Amniotic epithelial cell (primary cell): ENCODE results near the gene DNAJB1.
A peak's percentile ranks its signal among the peaks of the same experiment; 100 is the strongest.
"Not testable (repeated sequence)": the region's sequence is repeated elsewhere in the genome, so short reads cannot be mapped to it uniquely, and the experiment has no call there.

Source experiments
- DNase-seq: peaks from one replicate; pipeline ENCODE4 v3.0.0-alpha.2; 2010; ENCODE audit warnings: low read depth

The DNAJB1 gene

DNA sequence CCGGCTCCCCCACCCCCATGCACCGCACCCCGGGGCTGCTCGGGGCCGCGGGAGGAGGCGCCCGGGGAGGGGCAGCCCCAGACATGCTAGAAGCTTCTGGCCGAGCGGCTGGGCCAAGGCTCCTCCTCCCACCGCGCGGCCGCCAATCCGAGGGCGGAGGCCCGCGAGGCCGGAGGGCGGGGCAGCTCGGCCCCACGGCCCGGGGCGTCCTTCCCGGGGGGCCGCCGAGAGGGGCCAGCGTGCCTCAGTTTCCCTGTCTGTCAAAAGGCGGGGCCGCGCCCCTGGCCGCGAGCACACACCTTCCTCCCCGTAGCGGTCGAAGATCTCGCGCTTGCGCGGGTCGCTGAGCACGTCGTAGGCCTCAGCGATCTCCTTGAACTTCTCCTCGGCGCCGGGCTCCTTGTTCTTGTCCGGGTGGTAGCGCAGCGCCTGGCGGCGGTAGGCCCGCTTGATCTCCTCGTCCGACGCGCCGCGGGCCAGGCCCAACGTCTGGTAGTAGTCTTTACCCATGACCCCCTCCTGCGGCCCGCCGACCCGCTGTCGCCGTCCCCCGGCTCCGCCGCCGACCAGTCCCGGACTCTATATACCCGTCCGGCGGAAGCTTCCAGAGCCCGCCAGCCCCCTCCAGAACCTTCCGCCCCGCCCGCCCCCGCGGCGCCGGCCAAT lies at the start of gene DNAJB1:
Gene DNAJB1, minus strand, starts transcription at position 558 of the 666 bp plus-strand sequence. Its CDS starts 48 bp downstream, at position 510.
- DNase-seq = peak; percentile 67

DNA sequence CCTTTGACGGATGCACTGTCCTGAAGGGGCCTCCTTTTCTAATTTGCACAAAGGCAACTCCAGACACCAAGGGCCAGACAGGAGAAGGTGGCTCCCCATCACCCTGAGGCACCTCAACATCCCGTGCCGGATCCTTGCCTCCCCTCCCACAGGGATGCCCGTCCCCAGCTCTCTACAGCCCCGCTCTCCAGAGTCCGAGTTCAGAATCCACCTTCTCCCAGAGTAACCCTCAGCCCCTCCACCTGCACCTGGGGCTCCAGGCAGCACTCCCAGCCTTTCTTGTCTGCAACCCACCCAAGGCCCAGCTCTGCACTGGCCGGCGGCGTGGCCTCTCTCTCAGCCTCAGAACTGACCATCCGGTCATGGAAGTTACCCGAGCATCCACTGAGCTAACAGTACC lies 48.9 kb upstream of the DNAJB1 start:
- no peak for DNase-seq

DNA sequence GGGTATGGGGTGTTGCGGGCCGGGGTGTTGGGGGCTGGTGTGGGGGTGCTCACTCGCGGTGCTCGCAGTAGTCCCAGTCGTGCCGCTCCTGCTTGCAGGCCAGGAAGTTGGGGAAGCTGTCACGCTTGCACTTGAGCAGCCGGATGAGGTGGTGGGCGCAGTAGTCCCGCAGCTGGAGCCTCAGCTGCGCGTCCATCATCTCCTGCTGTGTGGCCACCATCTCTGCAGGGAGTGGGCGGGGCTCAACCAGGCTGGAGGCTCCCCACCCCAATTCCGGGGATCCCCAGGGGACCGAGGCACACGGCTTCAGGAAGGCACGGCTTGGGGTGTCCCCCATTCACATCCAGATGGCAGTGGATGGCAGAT lies 48.5 kb upstream of the DNAJB1 start:
- no peak for DNase-seq

DNA sequence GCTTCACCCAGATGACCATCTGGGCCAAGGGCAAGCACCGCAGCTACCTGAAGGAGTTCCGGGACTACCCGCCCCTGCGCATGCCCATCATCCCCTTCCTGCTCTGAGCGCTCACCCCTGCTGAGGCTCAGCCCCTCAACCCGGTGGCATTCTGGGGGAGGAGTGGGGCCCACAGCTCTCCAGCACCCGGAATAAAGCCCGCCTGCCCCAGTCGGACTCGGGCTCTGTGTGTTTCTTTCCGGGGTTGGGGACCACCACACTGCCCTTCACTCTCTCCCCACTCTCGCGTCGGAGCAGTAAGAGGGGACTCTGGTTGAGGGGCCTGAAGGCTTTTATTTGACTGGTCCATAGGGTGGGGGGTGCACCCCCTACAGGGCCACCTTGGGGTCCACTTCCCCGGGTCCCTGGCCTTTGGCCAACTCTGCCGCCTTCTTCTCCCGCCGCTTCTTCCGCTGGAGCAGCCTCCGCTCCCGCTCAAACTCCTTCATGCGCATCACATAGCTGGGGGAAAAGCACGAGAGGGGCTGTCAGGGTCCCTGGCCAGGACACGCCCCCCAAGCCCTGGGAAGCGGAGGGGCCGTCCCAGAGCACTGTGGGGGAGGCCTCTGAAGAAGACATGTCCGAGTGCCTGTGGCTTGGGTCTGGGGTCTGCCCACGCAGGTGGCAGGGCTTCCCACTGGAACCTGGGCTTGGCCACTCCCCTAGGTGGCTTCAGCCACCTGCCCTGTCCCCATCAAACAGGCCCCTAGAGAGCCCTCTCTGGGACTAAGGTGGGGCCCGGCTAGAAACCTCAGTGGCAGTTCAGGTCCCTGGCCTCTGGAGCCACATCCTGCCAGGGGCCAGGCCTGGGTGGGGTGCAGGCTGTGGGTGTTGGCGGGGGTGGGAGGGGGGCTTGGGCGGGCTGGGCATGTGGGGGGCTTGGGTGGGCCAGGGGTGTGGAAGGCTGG lies 47.8 kb upstream of the DNAJB1 start:
- DNase-seq = no peak

DNA sequence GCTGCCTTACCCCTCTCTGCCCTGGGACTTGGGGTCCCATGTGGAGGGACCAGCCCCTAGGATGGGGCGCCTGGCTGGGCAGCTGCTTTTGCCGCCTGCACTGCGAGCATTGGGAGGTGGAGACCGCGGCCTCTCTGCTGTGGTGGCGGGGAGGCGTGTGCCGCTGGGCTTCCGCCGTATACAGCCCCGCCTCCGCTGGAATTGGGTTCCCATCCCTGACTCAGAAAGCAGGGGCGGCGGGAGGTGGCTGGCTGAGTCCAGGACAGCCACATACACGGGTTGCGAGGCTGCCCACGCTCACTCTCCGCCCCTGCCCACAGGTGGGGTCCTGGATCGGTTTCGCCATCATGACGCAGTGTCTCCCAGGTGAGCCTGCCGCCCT lies 47.1 kb upstream of the DNAJB1 start:
- no peak for DNase-seq

DNA sequence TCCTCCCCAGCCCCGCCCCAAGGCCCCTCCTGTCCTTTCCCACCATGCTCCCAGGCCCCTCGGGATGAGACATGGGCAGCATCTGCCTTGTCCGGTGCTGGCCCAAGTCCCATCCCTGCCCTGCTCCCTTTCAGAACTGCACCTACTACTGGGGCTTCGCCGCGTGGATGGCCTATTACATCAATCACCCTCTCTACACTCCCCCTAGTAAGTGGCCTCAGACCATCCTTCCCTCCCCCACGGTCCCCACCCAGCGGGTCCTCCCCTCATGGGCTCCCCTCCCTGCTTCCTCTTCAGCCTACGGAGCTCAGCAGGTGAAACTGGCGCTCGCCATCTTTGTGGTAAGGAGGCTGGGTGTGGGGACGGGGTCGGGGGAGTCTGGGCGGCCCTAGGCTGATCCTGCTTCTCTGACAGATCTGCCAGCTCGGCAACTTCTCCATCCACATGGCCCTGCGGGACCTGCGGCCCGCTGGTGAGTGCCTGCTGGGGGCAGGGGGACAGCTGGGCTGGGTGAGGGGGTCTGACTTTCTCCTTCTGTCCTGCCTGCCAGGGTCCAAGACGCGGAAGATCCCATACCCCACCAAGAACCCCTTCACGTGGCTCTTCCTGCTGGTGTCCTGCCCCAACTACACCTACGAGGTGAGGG lies 46.6 kb upstream of the DNAJB1 start:
- not testable (repeated sequence) for DNase-seq

DNA sequence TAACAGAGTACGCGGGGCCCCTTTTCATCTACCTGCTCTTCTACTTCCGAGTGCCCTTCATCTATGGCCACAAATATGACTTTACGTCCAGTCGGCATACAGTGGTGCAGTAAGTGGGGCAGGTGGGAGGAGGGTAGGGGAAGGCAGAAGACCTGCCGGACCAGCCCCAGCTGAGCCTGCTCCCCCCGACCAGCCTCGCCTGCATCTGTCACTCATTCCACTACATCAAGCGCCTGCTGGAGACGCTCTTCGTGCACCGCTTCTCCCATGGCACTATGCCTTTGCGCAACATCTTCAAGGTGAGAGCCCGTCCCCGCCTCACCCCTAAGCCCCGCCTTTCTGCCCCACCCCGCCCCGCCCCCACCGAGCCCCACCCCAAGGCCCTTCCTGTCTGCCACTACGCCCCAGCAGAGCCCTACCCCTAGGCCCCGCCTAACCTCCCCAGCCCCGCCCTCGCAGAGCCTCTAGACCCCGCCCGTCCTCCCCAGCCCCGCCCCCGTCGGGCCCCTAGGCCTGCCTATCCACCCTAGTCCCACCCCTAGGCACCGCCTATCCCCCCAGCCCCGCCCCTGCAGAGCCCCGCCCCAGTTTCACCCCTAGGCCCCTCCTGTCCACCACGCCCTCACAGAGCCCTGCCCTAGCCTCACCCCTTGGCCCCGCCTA lies 45.9 kb upstream of the DNAJB1 start:
- peak; percentile 37 for DNase-seq

DNA sequence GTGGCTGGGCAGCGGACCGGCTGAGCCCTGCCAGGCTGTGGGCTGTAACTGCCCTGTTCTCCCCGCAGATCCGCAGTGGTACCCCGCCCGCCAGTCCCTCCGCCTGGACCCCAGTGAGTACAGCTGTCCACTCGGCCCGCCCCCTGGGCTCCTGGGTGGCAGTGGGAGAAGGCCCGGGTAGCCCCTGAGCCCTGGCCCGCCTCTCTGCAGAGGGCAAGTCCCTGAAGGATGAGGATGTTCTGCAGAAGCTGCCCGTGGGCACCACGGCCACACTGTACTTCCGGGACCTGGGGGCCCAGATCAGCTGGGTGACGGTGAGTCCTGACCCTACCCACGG lies 45.4 kb upstream of the DNAJB1 start:
- no peak for DNase-seq

DNA sequence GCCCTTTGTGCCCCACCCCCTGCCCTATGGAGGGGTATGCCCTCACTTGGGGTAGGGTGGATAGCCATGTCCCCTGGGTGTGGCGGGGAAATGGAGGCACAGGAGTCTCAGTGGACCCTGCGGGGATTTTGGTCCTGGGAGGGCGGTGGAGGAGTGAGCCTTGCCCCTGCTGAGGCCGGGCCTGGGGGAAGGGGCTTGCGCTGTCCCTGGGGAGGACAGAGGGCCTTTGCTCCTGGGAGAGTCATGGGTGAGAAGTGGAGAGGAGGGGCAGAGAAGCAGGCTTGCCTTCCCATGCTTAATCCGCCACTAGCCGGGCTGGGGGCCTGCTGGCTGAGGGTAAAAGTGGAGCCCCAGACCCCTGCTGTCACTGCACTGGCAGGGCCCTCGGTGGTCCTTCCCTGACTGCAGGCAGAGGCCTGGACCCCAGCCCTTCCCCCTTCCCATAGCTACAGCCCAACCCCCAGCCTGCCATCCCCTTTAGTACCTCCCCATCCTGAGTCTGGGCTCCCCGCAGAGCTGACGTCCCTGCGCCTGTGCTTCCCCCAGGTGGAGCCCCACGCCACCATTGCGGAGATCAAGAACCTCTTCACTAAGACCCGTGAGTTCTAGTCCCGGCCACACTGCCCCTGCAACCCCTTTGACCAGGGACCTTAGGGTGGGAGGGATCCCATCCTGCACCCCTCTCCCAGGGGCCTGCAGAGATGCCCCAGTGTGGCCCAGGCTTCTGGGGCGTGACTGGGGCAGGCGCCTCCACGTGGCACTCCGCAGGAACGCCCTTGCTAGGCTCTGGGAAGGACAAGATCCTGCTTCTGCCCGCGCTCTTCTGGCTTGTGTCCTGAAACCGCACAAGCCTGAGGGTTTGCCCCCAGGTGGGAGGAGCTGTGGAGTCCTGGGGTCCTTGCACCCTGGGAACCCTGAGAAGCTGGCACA lies 44.7 kb upstream of the DNAJB1 start:
- no peak for DNase-seq

DNA sequence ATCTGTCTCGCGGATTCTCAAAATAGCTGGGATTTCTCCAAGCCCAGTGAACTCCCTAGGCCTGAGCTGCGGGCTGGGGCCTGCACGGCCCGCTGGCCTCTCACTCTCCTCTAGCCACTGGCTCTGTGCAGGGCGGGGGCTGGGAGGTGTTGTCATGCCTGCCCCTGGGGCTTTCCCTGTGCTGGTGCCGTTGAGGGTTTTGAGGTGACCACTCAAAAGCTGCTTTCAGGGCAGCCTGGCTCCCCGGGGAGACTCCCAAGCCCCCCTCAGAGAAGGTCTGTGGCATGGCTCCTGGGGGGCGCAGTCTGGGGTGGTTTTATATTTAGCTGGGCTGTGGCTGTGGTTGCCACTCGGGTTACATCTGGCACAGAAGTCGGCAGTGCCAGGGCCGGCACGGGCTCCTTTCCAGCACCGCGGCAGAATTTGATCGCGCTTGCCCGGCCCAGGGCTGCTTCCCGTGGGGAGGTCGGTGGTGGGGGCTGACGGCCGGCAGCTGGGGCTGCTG lies 43.7 kb upstream of the DNAJB1 start:
- peak; percentile 49 for DNase-seq

DNA sequence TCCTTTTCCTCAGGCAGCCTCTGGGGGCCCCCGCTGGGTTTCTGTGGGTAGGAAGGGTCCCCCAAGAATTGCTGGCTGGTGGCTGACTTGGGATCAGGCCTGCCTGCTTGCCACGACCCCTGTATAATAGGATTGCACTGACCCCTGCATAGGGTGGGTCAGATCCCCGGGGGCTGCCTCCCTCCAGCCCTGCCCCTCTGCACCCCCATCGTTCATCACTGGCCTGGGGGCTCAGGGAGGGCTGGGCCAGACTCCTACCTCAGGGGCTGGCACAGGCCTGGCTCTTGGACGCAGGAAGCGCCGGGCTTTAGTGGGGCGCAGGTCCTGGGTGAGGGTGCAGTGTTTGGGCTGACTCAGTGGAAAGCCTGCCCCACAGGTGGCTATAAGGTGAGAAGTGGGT lies 43.1 kb upstream of the DNAJB1 start:
- no peak for DNase-seq

DNA sequence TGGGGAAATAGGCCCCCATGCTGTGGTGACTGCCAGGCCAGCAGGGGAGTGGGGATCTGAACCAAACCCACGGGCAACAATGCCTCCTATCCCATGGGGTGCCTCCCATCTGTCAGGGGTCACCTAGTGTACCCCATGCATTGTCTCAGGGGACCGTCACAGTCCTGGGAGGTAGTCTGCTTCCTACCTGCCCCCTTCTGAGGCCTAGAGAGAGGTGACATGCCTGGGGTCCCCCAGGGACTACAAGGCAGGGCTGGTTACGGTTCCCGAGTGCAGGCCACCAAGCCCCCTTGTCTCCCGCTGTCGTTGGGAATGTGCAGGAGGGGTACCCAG lies 42.5 kb upstream of the DNAJB1 start:
- DNase-seq = no peak

DNA sequence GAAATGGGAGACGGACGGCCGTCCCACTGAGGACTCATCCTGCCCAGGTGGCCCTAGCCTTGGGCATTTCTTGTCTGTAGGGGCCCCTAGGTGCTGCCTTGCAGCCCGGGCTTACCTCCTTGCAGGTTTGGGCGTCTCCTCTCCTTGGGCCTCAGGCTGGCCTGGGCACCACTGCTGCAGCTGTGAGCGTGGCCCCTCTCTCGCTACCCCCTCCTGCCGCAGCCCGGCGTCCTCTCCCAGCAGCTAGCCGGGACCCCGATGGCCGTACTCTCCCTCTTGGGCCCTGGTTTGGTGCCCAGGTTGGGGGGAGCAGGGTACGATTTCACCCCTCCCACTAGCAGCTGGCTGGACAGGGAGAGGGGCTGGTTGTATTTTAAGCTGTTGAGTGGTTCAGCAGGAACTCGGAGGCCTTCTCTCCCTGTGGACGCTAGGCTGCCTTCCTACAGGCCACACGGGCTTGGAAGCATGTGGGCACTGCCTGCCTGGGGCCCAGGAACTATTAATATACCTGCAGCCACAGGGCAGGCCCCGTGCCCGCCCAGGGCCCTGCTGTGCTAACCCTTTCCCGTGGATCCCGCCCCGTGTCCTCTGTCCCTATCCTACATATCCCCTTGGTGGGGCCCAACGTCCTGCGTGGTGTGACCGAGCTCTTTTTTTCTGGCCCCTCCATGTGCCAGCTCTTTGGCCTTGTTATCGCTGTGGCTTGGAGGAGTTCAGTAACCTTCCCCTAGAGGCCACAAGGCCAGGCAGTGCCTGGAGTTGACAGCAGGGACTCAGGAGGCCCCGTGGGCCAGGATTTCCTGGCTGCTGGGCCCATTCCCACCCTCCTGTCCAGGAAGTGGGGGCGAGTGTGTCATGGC lies 41.9 kb upstream of the DNAJB1 start:
- DNase-seq = no peak

DNA sequence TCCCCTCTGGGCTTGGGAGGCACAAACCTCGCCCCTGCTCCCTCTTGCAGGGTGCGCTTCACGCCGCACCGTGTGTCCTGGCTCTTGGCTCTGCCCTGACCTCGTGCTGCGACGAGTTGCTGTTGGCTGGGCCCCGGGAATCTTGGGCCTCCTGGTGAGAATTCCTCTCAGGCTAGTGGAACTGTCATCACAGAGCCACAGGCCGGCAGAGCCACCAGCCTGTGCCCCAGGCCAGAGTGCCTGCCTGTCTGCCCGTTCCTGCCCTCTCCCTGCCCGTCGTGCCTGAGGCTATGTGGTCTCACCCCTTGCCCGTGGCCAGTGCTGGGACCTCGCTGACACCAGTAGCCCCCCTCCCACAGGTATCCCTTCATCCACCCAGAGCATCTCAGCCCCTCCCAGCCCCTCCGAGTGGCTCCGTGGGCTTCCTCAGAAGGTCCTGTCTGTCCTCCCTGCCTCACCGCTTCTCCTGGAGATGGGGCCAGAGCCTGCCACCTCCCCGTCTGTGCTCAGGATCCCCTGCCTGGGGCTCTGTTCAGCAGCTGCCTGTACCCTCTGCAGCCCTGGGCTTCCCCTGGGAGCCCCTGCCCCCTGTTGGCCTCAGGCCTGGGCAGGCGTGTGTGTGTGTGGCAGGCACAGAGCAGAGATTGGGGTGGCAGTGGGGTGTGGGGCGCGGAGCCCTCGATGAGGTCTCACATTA lies 40.3 kb upstream of the DNAJB1 start:
- no peak for DNase-seq

DNA sequence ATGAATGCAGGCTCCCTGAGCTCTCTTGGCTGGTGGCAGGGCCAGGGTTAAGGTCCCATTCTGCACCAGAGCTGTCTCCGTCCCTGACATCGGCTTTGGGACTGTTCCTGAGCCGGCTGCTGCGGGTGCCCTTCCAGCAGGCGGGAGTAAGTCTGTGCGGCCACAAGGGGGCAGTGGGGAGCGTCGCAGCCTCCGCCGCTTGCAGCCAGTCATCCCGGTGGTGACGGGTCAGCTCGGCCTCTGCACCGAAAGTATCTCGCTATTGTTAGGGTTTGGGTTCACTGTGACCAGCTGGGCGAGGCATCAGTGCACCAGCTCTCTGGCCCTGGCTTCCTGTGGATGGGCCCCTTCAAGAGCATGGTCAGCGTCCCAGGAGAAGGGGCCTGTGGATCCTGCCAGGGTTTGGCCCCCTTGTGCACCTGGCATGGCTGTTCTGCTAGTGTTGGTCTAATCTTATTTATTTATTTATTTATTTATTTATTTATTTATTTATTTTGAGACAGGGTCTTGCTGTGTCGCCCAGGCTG lies 38.5 kb upstream of the DNAJB1 start:
- DNase-seq = peak; percentile 68

DNA sequence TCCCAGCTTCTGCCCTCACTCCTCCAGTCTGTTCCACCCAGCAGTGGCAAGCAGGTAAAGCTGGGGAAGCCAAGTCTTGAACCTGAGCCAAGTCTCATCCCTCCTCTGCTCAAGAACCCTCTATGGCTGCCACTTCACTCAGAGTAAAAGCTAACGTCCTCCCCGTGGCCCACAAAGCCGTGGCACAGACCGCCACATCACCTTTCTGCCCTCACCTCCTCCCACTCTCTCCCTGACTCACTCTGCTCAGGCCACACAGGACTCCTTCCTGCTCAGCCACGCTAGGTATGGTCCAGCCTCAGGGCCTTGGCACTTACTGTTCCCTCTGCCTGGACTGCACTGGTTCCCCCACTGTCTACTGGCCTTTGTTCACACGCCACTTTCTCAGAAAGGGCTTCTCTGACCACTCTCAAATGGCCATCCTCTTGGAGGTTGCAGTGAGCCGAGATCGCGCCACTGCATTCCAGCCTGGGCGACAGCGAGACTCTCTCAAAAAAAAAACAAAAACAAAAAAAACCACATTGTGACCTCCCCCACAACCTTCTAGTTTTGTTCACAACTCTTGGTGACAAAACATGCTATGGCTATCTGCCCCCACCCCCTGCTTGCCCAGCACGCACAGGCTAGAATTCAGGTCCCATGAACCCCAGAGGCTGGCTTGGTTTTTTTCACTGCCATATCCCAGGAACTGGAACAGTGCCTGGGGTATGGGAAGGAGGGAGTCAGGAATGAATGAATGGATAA lies 37.9 kb upstream of the DNAJB1 start:
- peak; percentile 66 for DNase-seq

DNA sequence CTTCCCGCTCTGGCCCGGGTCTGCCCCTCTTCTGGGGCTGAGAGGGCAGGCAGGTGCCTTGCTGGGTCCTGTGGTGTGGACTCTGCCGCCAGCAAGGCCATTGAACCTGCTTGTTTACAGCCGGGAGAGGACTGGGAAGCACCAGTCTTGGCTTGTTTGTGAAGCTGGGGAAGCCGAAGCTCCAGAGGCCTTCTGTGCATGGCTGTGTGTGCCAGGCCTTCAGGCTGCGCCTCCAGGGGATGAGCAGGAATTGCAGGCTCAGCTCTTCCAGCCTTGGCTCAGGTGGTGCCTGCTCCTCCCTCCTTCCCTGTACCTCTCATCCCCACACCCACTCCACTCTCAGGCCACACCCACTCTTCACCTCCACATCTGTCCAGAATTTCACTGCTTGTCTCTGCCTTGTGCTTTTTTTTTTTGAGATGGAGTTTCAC lies 36.2 kb upstream of the DNAJB1 start:
- no peak for DNase-seq

DNA sequence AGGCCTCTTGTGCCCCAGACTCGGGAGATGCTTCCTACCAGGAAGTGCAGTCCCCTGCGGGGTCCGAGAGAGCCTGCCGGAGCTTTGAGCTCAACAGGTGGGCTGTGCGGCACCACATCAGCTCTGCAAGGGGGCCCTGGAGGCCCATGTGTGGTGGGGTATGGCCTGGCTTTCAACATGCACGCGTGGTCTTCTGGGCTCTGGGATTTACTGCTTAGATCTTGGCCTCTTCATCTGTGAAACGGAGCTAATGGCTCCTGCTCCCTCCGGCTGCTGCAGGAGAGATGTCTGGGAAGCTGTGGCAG lies 35.7 kb upstream of the DNAJB1 start:
- no peak for DNase-seq
